ENCODE data around the gene ERV3-1. TPM values are rescaled to one million over a fixed set of nuclear protein-coding genes. Genes with fewer than 3 reads are reported as not detected.

The ERV3-1 gene
- total RNA-seq, 4 donors from 2014 or later = 6.8 to 11.3 (median 8.6) TPM

GRCh38 chr7:64996305-64996704 lies 10.2 kb downstream of the ERV3-1 start:
- no peaks in the 10 kb centered on the region for H3K27me3 ChIP-seq
- H3K27ac ChIP-seq = no peak overlapping the region
- H3K4me3 ChIP-seq = no peak overlapping the region
- no peak for DNase-seq
- H3K9me3 ChIP-seq = peaks cover 0 to 30% (median 15%) of the 10 kb centered on the region in 4 donors
- H3K4me1 ChIP-seq = no peaks in the 10 kb centered on the region
- H3K36me3 ChIP-seq = peaks cover 0 to 12% (median 0%) of the 10 kb centered on the region in 3 donors
- TF ChIP-seq CTCF (IDR thresholded peaks at IDR 0.05) = no peak

- TF ChIP-seq CTCF (IDR thresholded peaks at IDR 0.05) (no peak), POLR2A (IDR thresholded peaks at IDR 0.05) (no peak)
- Histone ChIP-seq H3K4me3 (no peak overlapping the region), H3K36me3 (peaks cover 0 to 8% (median 0%) of the 10 kb centered on the region in 3 donors), H3K4me1 (no peaks in the 10 kb centered on the region), H3K27me3 (no peaks in the 10 kb centered on the region), H3K27ac (no peak overlapping the region), H3K9me3 (peaks cover 0 to 32% (median 15%) of the 10 kb centered on the region in 4 donors)
- no peak for DNase-seq
Observed at GRCh38 chr7:64993901-64994300, 12.6 kb downstream of the ERV3-1 start.

- H3K27ac ChIP-seq = no peak overlapping the region
- H3K4me1 ChIP-seq = no peaks in the 10 kb centered on the region
- H3K27me3 ChIP-seq = no peaks in the 10 kb centered on the region
- peaks cover 0 to 4% (median 0%) of the 10 kb centered on the region in 3 donors for H3K36me3 ChIP-seq
- no peak for DNase-seq
- H3K4me3 ChIP-seq = no peak overlapping the region
- peaks cover 0 to 38% (median 15%) of the 10 kb centered on the region in 4 donors for H3K9me3 ChIP-seq
- TF ChIP-seq CTCF (IDR thresholded peaks at IDR 0.05) (no peak), POLR2A (IDR thresholded peaks at IDR 0.05) (no peak)
Observed at GRCh38 chr7:64992971-64993370, 13.5 kb downstream of the ERV3-1 start.

- H3K36me3 ChIP-seq = peaks cover 0 to 4% (median 0%) of the 10 kb centered on the region in 3 donors
- H3K9me3 ChIP-seq = peaks cover 0 to 39% (median 12%) of the 10 kb centered on the region in 4 donors
- H3K4me1 ChIP-seq = no peaks in the 10 kb centered on the region
- no peak within 1 kb of the TSS for H3K4me3 ChIP-seq
- TF ChIP-seq CTCF (IDR thresholded peaks at IDR 0.05) (no peak), POLR2A (IDR thresholded peaks at IDR 0.05) (no peak)
- H3K27ac ChIP-seq = no peak within 1 kb of the TSS
- no peak for DNase-seq
- no peaks in the 10 kb centered on the region for H3K27me3 ChIP-seq
Observed at GRCh38 chr7:64990936-64991335, 15.6 kb downstream of the ERV3-1 start, which contains the start of gene ZNF117. Gene ZNF117 (minus strand): TSS chr7:64991036.

- no peak overlapping the region for H3K27ac ChIP-seq
- TF ChIP-seq POLR2A (IDR thresholded peaks at IDR 0.05) = no peak
- no peak for TF ChIP-seq CTCF (IDR thresholded peaks at IDR 0.05)
- H3K9me3 ChIP-seq = peaks cover 0 to 33% (median 11%) of the 10 kb centered on the region in 4 donors
Observed at GRCh38 chr7:64990216-64990615, 16.3 kb downstream of the ERV3-1 start.

More at GRCh38 chr7:64990216-64990615, 16.3 kb downstream of the ERV3-1 start:
- peaks cover 0 to 4% (median 0%) of the 10 kb centered on the region in 3 donors for H3K36me3 ChIP-seq
- H3K4me1 ChIP-seq = no peaks in the 10 kb centered on the region
- DNase-seq = no peak
- no peaks in the 10 kb centered on the region for H3K27me3 ChIP-seq
- H3K4me3 ChIP-seq = no peak overlapping the region

Measured in Peyer's patch (tissue), 4 donors.